Suprapubic skin (tissue), 4 donors: ENCODE measurements around the gene LILRA6.

Experiments used
- CTCF ChIP-seq, 2 donors: fragments of 200-600 bp in 1 of 2; fragments of 450-650 bp in 1 of 2; sonication (generic) in 1 of 2; IDR thresholded peaks; one replicate each; pipeline ENCODE4 v1.5.1; 2016 to 2019; ENCODE audit warnings: antibody characterized with exemption in 2 of 2, mild to moderate bottlenecking in 1 of 2, moderate library complexity in 1 of 2
- POLR2A ChIP-seq, 2 donors: fragments of 450-650 bp; IDR thresholded peaks; one replicate each; pipeline ENCODE4 v1.6.1; 2017; ENCODE audit warnings: antibody characterized with exemption in 2 of 2, mild to moderate bottlenecking in 2 of 2, moderate library complexity in 2 of 2
- POLR2AphosphoS5 ChIP-seq, 3 donors: sonication (generic); formaldehyde crosslinking; IDR thresholded peaks; one replicate each; pipeline ENCODE4 v1.6.1; 2017; ENCODE audit warnings: antibody characterized with exemption in 3 of 3

DNA sequence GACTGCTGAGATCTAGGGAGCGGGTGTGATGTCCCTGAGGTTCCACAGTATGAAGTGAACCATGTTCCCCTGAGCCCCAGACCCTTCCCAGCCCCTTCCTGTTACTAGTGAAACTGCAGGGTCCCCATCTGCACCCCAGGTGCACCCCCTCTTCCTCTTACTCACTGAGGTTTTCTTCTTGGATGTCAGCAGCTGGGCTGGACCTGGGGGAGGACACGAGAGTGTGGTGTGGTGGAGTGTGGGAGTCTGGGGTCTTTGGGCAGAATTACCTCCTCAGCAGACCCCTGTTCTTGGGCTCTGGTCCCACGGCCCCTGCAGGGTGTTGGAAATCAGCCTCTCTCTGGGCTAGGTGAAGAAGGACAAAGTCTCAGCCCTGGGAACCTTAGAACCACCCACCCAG lies 3.3 kb upstream of the LILRA6 start:
- no peak for TF ChIP-seq POLR2A (IDR thresholded peaks at IDR 0.05)
- no peak for TF ChIP-seq POLR2AphosphoS5 (IDR thresholded peaks at IDR 0.05)
- TF ChIP-seq CTCF (IDR thresholded peaks at IDR 0.05) = no peak
